HG03280 (cell line): ENCODE measurements around the gene FGR.
"Not testable (repeated sequence)": the region's sequence is repeated elsewhere in the genome, so short reads cannot be mapped to it uniquely, and the experiment has no call there.

Experiments used
- ATAC-seq: cut with Tn5 transposase; IDR thresholded peaks from one replicate; pipeline ENCODE4 v1.9.1; 2021; ENCODE audit warnings: mild to moderate bottlenecking, moderate library complexity; ENCODE audit not compliant: unreplicated experiment

Gene FGR

GRCh38 chr1:27660300-27660835 lies 25.4 kb upstream of the FGR start:
- ATAC-seq = no peak

GRCh38 chr1:27659497-27660299 lies 24.7 kb upstream of the FGR start:
- peak; percentile 74 for ATAC-seq

- peak; percentile 5 for ATAC-seq
Measured at GRCh38 chr1:27658951-27659496, 24.0 kb upstream of the FGR start.

DNA sequence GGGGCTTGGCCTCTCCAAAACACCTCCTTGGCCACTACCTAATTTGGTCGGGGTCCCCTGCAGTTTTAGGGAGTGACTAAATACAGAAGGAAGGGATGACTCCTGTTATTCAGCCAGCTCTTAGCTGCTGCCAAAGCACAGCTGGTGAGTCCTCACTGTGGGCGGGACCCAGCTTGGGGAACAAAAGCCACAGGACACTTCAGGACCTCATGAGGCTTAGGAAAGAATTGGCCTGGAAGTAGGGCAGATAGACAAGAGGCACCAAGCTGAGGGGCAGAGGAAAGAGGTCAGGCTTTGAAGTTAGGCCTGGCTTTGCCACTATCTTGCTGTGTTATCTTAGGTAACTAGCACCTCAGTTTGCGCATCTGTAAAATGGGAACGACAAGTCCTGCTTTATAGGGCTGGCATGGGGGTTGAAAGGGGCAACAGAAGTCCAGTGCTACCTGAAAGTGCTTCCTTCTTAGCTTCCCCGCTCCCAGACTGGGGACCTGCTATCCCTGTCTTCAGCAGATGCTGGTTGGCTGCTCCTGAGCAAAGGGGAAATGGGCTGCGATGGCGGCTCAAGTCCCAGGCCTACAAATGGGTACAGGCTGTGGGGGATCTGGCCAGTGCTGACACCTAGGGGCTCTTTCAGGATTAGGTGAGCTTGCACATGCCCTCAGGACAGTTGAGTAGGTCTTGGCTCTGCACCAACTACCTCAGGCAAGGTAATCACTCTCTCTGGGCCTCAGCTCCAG lies 21.3 kb upstream of the FGR start:
- ATAC-seq = no peak

GRCh38 chr1:27655151-27655937 lies 20.4 kb upstream of the FGR start:
- ATAC-seq = no peak

GRCh38 chr1:27652111-27652864 lies 17.3 kb upstream of the FGR start:
- no peak for ATAC-seq

GRCh38 chr1:27650539-27651175 lies 15.7 kb upstream of the FGR start:
- ATAC-seq = no peak

DNA sequence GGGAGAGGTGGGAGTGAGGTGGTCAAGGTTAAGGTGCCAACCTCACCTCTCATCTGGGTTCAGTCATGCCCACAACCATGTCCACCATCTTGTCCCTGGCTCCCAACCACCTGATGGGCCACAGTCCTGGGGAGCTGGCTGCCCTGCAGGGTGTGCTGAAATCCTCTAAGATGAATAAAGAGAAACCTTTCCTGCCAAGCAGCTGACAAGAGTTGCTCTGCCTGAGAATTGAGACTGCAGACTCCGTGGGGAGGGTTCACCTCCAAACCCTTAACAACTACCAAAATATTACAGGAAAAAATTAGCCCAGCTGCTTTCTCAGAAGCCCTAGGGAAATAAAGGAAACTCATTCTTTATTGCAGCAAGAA lies 15.2 kb upstream of the FGR start:
- no peak for ATAC-seq

- no peak for ATAC-seq
Measured at GRCh38 chr1:27649306-27649635, 14.3 kb upstream of the FGR start.

- no peak for ATAC-seq
Measured at GRCh38 chr1:27648602-27649305, 13.8 kb upstream of the FGR start.

- ATAC-seq = no peak
Measured at GRCh38 chr1:27647328-27647727, 12.3 kb upstream of the FGR start.

DNA sequence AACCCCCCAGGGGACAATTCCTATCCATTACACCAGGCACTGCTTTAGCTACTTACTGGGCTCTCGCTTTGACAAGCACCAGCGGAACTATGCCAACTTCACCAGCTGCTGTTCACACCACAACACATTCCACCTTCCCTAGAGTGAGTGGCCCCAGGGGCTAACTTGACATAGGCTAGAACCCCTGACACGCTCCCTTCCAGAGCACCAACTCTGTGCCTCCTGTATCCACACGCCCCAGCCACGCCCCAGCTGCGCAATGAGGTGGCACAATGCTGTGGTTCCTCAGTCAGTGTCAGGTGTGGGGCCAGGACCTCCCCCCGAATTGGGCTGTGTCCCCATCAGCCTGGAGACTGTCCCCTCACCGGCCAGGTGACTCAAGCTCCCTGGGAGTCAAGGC lies 11.7 kb upstream of the FGR start:
- ATAC-seq = no peak

GRCh38 chr1:27645071-27645415 lies 10.1 kb upstream of the FGR start:
- ATAC-seq = no peak

- no peak for ATAC-seq
Measured at GRCh38 chr1:27644369-27645070, 9.5 kb upstream of the FGR start.

DNA sequence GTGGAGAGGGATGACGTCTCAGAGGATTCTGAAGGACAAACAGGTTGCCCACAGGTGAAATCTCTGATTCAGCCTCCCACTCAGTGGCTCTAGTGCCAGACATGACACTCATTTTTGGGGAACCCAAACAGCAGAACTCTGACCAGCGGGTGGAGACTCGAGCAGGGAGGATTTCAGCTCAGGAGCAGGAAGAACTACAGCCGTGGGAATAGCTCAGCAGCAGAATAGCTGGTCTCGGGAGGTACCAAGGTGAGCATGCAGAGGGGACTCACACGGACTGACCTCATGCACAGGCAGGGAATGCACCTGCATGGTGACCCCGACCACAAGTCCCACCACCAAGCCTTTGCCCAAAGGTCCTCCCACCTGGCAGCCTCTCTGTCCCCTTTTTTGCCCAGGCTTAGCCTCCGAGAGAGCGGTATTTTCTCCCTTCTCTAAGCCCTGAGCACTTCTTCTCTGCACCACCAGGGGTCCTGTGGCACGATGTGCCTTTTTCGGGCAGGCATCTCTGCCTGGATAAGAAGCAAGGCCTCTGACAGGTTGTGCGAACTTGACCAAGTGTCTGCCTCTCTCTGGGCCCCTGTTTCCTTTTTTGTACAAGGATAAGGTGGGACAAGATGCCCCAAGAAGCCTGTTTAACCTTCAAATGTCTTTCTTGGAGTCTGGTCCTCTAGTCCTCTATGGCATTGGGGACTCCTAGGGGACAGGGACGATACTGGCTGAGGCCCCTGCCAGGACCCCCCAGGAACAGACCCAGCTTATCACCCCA lies 8.8 kb upstream of the FGR start:
- ATAC-seq = peak; percentile 72

- not testable (repeated sequence) for ATAC-seq
Measured at GRCh38 chr1:27640514-27640913, 5.5 kb upstream of the FGR start.

- ATAC-seq = no peak
Measured at GRCh38 chr1:27638805-27639204, 3.8 kb upstream of the FGR start.

GRCh38 chr1:27638047-27638734 lies 3.2 kb upstream of the FGR start:
- no peak for ATAC-seq
